AG04450 (cell line): ENCODE results near the gene EPS15. TPM values are rescaled to one million over a fixed set of nuclear protein-coding genes. Genes with fewer than 3 reads are reported as not detected.

ENCODE experiments used
- CTCF ChIA-PET: fragments of 300-600, 350-600 bp; formaldehyde crosslinking; extraction: SDS; loops from one replicate; lab custom pipeline; 2022; ENCODE audit warnings: antibody characterized with exemption, inconsistent platforms; lab: Charles Lee
- POLR2A ChIA-PET: fragments of 350-600 bp; formaldehyde crosslinking; extraction: SDS; loops from one replicate; lab custom pipeline; 2021; ENCODE audit warnings: antibody characterized with exemption, inconsistent platforms; lab: Yijun Ruan, JAX
- DNase-seq: peaks from one replicate; pipeline ENCODE4 v3.0.0-alpha.2; 2011; ENCODE audit warnings: low read depth, low spot score
- H3K27ac ChIP-seq: one replicate; pipeline ENCODE4 v1.5.1; 2012; ENCODE audit warnings: low read depth, low read length, control low read depth
- H3K27me3 ChIP-seq: one replicate; pipeline ENCODE4 v1.6.0; 2012; ENCODE audit warnings: low read length; ENCODE audit not compliant: control insufficient read depth, insufficient read depth
- H3K4me3 ChIP-seq: 2 replicates; pipeline ENCODE4 v1.5.1; 2011; ENCODE audit warnings: mild to moderate bottlenecking, low read depth, low read length, control low read depth
- H3K9me3 ChIP-seq: 2 replicates; pipeline ENCODE4 v1.5.1; 2012; ENCODE audit warnings: low read length; ENCODE audit not compliant: control insufficient read depth, insufficient read depth
- CTCF ChIP-seq: IDR thresholded peaks from 2 replicates; pipeline ENCODE4 v1.5.1; 2011; ENCODE audit warnings: low read depth, low read length, control low read depth, inconsistent platforms
- polyA plus RNA-seq: library from polyadenylated mRNA; depleted of rRNA; stranded (reverse); fragments of >200 nt; gene quantifications from 2 replicates; pipeline ENCODE4 v1.2.3, GENCODE V29; 2011

EPS15 gene
- polyA plus RNA-seq, 1 experiment = 55.4 TPM

GRCh38 chr1:51311826-51312225, 207.2 kb downstream of the EPS15 start:
- CTCF ChIA-PET = interaction anchor here (2.1 kb wide), 1 partner anchor 15 kb away, joined by 16 read pairs; no protein-coding TSS in a partner anchor
- no peak for DNase-seq
- no peak overlapping the region for H3K4me3 ChIP-seq
- H3K27ac ChIP-seq = no peak overlapping the region
- TF ChIP-seq CTCF = no peak
- POLR2A ChIA-PET = no interaction called here
- H3K9me3 ChIP-seq = no peaks in the 10 kb centered on the region
- H3K27me3 ChIP-seq = no peaks in the 10 kb centered on the region

- POLR2A ChIA-PET = no interaction called here
- Histone ChIP-seq H3K9me3 (no peaks in the 10 kb centered on the region), H3K27me3 (no peaks in the 10 kb centered on the region), H3K4me3 (no peak overlapping the region), H3K27ac (no peak overlapping the region)
- CTCF ChIA-PET = no interaction called here
- TF ChIP-seq CTCF = no peak
- no peak for DNase-seq
Observed at GRCh38 chr1:51310871-51311613, 208.0 kb downstream of the EPS15 start.

- no peak overlapping the region for H3K27ac ChIP-seq
- no peaks in the 10 kb centered on the region for H3K9me3 ChIP-seq
- POLR2A ChIA-PET = no interaction called here
- CTCF ChIA-PET = interaction anchor here (0.9 to 5.4 kb wide), 2 partner anchors 13 kb away, joined by 5 to 33 read pairs; no protein-coding TSS in a partner anchor
- H3K27me3 ChIP-seq = no peaks in the 10 kb centered on the region
- no peak for TF ChIP-seq CTCF
- DNase-seq = no peak
- H3K4me3 ChIP-seq = no peak overlapping the region
Observed at GRCh38 chr1:51309291-51309690, 209.8 kb downstream of the EPS15 start.

GRCh38 chr1:51308636-51309035, 210.4 kb downstream of the EPS15 start:
- no peak for TF ChIP-seq CTCF
- Histone ChIP-seq H3K27ac (no peak overlapping the region), H3K4me3 (no peak overlapping the region), H3K27me3 (no peaks in the 10 kb centered on the region), H3K9me3 (no peaks in the 10 kb centered on the region)
- no peak for DNase-seq
- ChIA-PET POLR2A (no interaction called here), CTCF (interaction anchor here (5.4 kb wide), 1 partner anchor 12 kb away, joined by 33 read pairs; no protein-coding TSS in a partner anchor)

GRCh38 chr1:51306950-51307349, 212.1 kb downstream of the EPS15 start:
- CTCF ChIA-PET = interaction anchor here (0.7 to 5.4 kb wide), 2 partner anchors 10 to 37 kb away, joined by 4 to 33 read pairs; no protein-coding TSS in a partner anchor
- Histone ChIP-seq H3K27ac (no peak overlapping the region), H3K27me3 (no peaks in the 10 kb centered on the region), H3K9me3 (no peaks in the 10 kb centered on the region), H3K4me3 (no peak overlapping the region)
- no peak for TF ChIP-seq CTCF
- DNase-seq = no peak
- POLR2A ChIA-PET = interaction anchor here (0.5 kb wide), 1 partner anchor 145 kb away, joined by 3 read pairs; no protein-coding TSS in a partner anchor
